GM18498 (cell line): Measurements from ENCODE around the gene YAF2.

Source experiments
- ATAC-seq: cut with Tn5 transposase; IDR thresholded peaks from one replicate; pipeline ENCODE4 v1.9.1; 2021; ENCODE audit warnings: mild to moderate bottlenecking, moderate library complexity; ENCODE audit not compliant: unreplicated experiment

YAF2 gene

DNA sequence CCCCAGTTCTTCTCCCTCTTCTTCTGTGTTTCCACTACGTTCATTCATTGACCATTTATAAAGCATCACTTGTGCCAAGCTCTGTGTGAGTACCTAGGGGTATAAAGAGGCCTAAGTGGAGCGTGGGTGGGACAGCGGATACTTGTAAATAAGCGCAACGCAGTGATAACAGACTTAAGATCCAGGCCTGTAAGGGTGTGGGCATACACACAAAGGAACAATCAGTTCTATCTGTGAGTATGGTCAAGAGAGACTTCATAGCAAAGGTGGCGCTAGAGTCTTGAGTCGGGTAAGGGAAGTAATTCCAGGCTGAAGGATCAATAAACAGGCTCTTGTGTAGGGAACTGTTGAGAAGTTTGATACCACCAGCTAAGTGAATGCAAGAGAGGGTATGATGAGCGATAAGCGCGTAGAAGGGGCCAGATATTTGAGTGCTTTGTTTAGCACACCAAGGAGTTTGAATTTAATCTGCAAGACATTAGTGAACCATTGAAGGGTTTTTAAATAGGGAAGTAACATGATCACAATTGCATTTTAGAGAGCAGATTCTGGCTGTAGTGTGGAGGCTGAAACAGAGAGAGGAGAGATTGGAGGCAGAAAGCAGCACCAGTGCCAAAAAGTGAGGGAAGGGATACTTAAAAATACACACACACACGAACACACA is 92.4 kb downstream of the YAF2 start:
- ATAC-seq: no peak

DNA sequence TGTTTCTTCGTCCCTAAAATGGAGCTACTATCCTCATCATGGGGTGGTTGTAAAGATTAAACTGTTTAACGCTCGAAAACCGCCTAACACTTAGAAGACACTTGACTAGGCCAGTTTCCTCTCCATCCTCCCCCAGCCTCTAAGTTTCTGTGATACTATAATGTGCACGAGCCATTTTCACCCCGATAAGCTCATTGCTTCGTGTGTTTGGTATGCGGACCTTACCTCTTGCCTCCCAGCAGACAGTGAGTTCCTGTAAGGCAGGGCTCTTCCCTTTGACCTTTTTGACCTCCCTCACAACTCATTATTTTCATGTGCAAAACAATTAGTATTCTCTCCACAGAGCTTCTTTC is 92.9 kb downstream of the YAF2 start:
- ATAC-seq: peak; percentile 15

DNA sequence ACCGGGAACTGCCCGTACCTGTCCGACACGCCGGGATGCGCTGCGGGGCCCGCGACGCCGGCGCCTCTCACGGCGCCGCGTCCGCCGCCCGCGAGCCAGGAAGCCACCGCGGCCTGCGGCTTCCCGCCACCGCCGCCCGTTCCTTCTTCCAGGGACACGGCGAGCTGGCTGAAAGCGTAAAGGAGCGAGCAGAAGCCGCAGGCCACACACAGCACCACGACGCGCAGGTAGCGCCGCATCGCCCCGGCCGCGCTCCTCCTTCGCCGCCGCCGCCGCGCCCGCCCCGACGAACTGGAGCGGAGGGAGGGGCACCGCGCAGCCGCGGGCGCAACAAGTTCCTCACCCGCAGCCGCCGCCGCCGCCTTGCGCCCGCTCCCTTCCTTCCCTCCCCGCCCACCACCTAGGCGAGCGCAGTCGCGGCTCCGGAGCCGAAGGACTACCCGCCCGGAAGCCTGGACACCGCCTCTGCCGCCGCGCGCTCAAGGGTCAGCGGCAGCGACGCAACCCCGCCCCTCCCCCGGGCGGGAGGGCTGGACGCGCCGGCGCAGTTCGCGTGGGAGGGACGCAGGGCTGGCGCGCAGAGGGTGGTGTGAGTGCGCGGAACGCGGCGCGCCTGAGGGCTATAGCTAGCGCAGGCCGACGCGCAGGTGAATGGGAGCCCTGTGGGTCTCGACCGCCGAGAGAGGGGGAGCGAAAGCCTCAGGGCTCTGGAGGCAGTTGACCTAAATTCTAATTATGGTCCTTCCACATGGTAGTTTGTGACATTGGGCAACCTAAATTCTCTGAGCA is 93.4 kb downstream of the YAF2 start, which contains the start of gene GXYLT1:
TSS of gene GXYLT1 (minus strand) at position 467 of the 789 bp plus-strand sequence. CDS start at position 239, 228 bp downstream.
- peak; percentile 94 for ATAC-seq

GRCh38 chr12:42144158-42144407 is 94.0 kb downstream of the YAF2 start:
- no peak for ATAC-seq

DNA sequence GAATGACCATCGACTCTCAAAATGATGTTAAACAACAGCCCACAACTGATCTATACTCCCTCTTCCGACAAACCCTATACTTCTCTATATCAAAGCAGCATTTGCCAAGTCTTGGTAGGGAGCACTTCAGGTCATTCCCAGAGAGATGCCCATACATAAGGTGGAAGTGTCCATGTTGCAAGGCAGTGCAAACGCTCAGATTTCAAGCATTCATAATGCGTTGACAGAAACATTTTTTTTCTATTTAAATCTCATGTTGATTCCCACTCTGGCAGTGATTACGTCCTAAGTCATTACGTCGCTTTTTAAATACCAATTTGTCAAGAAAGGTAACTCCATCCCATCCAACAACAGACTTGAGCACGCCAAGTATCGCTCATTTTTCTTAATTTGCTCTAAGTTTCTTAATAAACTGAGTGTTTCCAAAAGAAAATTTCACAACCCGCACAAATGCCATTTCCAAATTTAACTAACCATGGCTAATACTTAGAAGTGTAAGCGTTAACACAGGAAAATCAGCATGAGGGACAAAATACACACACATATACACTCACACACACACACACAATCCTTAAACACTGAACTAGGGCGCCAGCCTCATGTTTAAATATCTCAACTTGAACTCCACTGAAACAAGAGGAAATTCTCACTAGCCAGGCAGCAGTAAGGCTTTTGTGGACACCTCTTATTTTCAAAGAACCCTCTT is 94.4 kb downstream of the YAF2 start:
- ATAC-seq: no peak

- no peak for ATAC-seq
Measured at GRCh38 chr12:42141981-42142606, 96.0 kb downstream of the YAF2 start.

GRCh38 chr12:42140901-42141300 is 97.1 kb downstream of the YAF2 start:
- ATAC-seq: no peak

- no peak for ATAC-seq
Measured at GRCh38 chr12:42135259-42135814, 102.7 kb downstream of the YAF2 start.

DNA sequence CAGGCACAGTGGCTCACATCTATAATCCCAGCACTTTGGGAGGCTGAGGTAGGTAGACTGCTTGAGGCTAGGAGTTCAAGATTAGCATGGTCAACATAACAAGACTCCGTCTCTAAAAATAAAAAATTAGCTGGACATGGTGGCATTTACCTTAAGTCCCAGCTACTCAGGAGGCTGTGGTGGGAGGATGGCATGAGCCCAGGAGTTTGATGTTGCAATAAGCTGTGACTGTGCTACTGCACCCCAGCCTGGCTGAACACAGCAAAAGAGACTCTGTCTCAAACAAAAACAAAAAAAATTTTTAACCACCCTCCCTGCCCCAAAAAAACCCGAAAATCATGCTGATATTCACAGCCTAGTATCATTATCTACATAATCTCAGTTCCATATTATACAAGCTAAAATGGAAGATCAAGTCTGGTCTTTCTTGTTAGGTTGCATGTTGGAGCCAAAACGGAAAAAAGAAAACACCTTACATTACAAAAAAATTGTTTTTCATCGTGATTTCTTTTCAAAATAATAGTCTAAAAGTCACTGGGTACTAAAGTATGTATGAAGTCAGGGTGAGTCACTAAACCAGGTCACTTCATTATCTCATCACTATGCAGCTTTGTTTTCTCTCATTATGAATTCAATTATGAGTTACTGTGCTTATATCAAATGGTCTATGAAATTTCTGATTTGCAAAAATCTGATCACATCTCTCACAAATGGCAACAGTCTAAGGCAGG is 107.2 kb downstream of the YAF2 start:
- no peak for ATAC-seq

DNA sequence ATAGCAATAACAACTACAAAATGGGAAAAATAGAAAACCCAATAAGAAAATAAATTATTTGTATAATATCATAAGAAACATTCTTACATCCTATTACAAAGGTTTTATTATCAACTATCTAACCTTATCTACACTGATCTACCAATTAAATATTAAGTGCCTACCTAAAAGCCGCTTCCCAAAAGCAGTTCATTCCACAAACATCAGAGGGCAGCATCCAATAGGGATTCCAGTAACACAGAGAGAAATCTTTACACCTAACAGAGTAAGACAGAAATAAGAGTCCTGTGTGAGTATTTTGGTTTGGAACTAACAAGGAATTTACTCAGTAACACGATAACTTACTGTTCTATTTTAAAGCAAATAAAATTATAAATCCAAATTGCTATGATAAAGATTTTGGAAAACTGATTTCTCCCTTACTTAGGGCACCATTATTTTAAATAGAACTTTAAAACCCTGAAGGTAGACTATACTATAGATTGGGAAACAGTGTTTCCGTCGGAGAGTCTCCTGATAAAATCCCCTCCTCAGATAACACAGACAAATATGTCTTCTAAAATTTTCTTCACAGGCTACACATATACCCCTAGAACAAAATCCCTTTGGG is 108.3 kb downstream of the YAF2 start:
- ATAC-seq: no peak

GRCh38 chr12:42128888-42129287 is 109.2 kb downstream of the YAF2 start:
- ATAC-seq: no peak

GRCh38 chr12:42128327-42128726 is 109.7 kb downstream of the YAF2 start:
- no peak for ATAC-seq

DNA sequence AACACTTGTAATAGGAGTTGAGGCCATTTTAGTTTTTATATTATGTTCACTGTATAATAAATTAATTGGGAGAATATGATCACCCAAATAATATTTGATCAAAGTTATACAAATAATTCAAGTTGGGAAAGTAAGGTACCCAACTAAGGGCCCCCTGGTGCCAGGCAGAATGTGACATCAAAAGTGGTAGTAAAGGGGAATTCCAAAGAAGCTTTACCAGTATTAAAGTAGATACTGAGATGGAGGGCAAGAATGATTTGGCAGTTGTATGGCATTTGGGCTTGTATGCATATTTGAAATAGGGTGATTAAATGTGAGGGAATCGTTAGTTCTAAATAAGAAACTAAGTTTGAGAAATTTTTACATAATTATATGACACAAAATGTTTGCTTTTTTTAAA is 111.1 kb downstream of the YAF2 start:
- no peak for ATAC-seq

GRCh38 chr12:42125388-42125767 is 112.7 kb downstream of the YAF2 start:
- peak; percentile 39 for ATAC-seq

- peak; percentile 19 for ATAC-seq
Measured at GRCh38 chr12:42124764-42125387, 113.2 kb downstream of the YAF2 start.

- no peak for ATAC-seq
Measured at GRCh38 chr12:42119085-42119633, 118.9 kb downstream of the YAF2 start.

DNA sequence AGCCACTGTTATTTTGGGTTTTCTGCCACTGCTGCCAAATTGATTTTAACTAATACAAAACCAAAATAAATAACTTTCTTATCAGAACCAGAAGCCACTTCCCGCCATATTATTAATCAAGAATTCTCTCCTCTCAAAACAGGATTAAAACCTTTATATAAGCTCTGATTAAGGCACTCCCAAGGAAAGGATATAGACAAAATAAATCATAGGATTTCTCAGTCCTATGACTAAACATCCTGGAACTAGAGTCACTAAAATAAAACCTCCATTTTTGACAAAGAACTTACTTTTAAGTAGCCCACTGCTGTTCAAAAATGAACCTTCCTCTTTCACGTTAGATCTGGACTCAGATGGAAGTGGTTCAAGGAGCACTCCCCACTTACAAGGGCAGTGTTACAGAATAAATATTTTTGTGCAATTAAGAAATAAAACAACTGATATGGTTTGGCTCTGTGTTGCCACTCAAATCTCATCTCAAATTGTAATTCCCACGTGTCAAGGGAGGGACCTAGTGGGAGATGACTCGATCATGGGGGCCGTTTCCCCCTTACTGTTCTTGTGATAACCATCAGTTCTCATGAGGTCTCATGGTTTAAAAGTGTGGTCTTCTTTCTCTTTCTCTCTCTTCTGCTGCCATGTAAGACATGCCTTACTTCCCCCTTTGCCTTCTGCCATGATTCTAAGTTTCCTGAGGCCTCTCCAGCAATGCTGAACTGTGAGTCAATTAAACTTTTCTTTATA is 119.7 kb downstream of the YAF2 start:
- no peak for ATAC-seq

DNA sequence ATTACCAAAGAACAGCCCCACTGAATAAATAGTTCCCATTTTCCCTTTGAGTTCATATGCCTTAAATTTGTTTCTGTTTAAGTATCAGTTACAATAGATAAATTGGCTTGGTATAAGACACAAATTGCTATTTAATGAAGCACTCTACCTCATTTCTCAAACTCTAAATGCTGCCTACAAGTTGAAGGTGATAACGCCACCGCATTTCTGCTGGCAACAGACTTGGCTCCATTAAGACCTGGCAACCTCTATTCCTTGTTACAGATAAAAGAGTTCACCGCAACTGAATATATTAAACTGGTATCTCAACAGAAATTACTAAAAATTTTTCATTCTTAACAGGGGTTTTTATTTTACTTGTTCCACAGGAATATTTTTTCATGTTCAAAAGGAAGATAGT is 129.0 kb downstream of the YAF2 start:
- no peak for ATAC-seq
